Measurements from ENCODE around the gene BICD1.
A peak's percentile ranks its signal among the peaks of the same experiment; 100 is the strongest.
"Not testable (repeated sequence)": the region's sequence is repeated elsewhere in the genome, so short reads cannot be mapped to it uniquely, and the experiment has no call there.

The BICD1 gene

GRCh38 chr12:32249777-32250176, 143.1 kb downstream of the BICD1 start:
- no peak for DNase-seq

- no peak for DNase-seq
Measured at GRCh38 chr12:32252199-32253073, 145.8 kb downstream of the BICD1 start.

- no peak for DNase-seq
Measured at GRCh38 chr12:32253154-32253790, 146.6 kb downstream of the BICD1 start.

- no peak for DNase-seq
Measured at GRCh38 chr12:32254260-32254956, 147.8 kb downstream of the BICD1 start.

- no peak for DNase-seq
Measured at GRCh38 chr12:32255588-32255987, 148.9 kb downstream of the BICD1 start.

GRCh38 chr12:32257695-32258496, 151.2 kb downstream of the BICD1 start:
- no peak for DNase-seq

- no peak for DNase-seq
Measured at GRCh38 chr12:32260696-32261095, 154.0 kb downstream of the BICD1 start.

GRCh38 chr12:32261638-32262037, 155.0 kb downstream of the BICD1 start:
- peak; percentile 9 for DNase-seq

- no peak for DNase-seq
Measured at GRCh38 chr12:32264961-32265360, 158.3 kb downstream of the BICD1 start.

- DNase-seq, result no peak
Measured at GRCh38 chr12:32265456-32265855, 158.8 kb downstream of the BICD1 start.

- no peak for DNase-seq
Measured at GRCh38 chr12:32265951-32266350, 159.3 kb downstream of the BICD1 start.

- no peak for DNase-seq
Measured at GRCh38 chr12:32266756-32267155, 160.1 kb downstream of the BICD1 start.

- no peak for DNase-seq
Measured at GRCh38 chr12:32270818-32271710, 164.4 kb downstream of the BICD1 start.

GRCh38 chr12:32272465-32272864, 165.8 kb downstream of the BICD1 start:
- DNase-seq, result no peak

GRCh38 chr12:32273063-32273522, 166.4 kb downstream of the BICD1 start:
- peak; percentile 32 for DNase-seq

GRCh38 chr12:32273712-32274111, 167.1 kb downstream of the BICD1 start:
- peak; percentile 73 for DNase-seq

GRCh38 chr12:32274665-32275064, 168.0 kb downstream of the BICD1 start:
- no peak for DNase-seq

GRCh38 chr12:32275520-32275919, 168.9 kb downstream of the BICD1 start:
- DNase-seq, result not testable (repeated sequence)

- DNase-seq, result no peak
Measured at GRCh38 chr12:32277774-32278173, 171.1 kb downstream of the BICD1 start.

- no peak for DNase-seq
Measured at GRCh38 chr12:32281098-32281497, 174.5 kb downstream of the BICD1 start.

- DNase-seq, result no peak
Measured at GRCh38 chr12:32284561-32284960, 177.9 kb downstream of the BICD1 start.

GRCh38 chr12:32285021-32285420, 178.4 kb downstream of the BICD1 start:
- DNase-seq, result no peak

All from CD4-positive, alpha-beta T cell treated with Interleukin-6 for 4 hours (primary cell).